Heart left ventricle (tissue), 13 donors: ENCODE measurements around the gene PTX4.

ENCODE experiments used
- POLR2A ChIP-seq, 2 donors: fragments of 450-650 bp; IDR thresholded peaks; one replicate each; pipeline ENCODE4 v1.6.1; 2017; ENCODE audit warnings: antibody characterized with exemption in 2 of 2, mild to moderate bottlenecking in 2 of 2, moderate library complexity in 2 of 2
- TF ChIP-seq, protein P1 (sequence below), 12 donors: fragments of 200-600 bp; sonication (generic) in 4 of 12; IDR thresholded peaks; one replicate each; pipeline versions ENCODE4 v1.5.0 to v1.8.0; 2018 to 2022; ENCODE audit warnings: antibody characterized with exemption in 12 of 12, mild to moderate bottlenecking in 5 of 12
- donor health status: ischemic (EF 13 %, LVEDD 7.1; RV severe dilation, severe dysfunction).
- donor health status: DM: no; HTN: yes; CAD: no.
- donor health status: DM: no; HTN: no; CAD: no.
- donor health status: ischemic (EF 25% LVEDD 6.9; RV normal size, moderate dysfunction).
- donor health status: ischemic (EF 25% LVEDD 5.7; RV mildly dilated, moderate dysfunction).
- donor health status: ischemic (EF 35%, LVEDD 5.7; RV mildly dilated, moderate dysfunction).
- donor health status: nonischemic (EF 11% LVEDD 7.7; RV severe dilation, severe dysfunction).
- donor health status: DM: yes; HTN: yes; CAD: no.
- donor health status: PGD.
- donor health status: ischemic (EF 29% LVEDD 5.4; RV normal size, mild dysfunction).
- donor health status: nonischemic (EF 23%, LVEDD 6.1; RV moderate dilation, normal function).

DNA sequence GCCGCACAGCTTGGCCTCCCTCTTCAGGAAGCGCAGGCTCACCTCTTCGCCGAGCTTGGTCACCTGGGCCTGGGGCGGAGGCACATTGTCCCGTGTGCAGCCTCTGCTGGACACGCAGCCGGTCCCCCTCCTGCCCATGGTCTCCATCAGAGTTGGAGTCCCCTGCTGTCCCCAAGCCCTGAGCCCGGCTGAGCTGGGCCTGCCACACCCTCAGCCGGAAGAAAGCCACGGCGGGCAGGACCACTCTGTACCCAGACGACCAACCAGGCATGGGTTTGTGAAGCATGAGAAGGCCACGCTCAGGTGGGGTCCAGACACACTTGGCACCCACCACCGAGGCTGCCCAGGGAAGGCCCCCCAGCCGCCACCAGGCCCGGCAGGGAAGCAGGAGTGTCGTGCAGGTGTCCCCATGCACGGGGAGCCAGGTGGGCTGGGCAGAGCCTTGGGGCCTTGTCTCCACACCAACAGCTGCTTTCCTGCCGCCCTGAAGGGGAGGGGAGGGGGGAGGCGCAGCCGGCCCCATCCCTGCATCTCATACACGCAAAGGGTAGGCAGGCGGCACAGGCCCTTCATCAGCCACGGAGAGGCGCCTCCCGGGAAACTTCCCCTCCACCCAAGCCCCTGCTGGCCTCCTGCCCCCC, 49.6 kb downstream of the PTX4 start:
- no peak for TF ChIP-seq POLR2A (IDR thresholded peaks at IDR 0.05)
- TF ChIP-seq, protein P1, sequence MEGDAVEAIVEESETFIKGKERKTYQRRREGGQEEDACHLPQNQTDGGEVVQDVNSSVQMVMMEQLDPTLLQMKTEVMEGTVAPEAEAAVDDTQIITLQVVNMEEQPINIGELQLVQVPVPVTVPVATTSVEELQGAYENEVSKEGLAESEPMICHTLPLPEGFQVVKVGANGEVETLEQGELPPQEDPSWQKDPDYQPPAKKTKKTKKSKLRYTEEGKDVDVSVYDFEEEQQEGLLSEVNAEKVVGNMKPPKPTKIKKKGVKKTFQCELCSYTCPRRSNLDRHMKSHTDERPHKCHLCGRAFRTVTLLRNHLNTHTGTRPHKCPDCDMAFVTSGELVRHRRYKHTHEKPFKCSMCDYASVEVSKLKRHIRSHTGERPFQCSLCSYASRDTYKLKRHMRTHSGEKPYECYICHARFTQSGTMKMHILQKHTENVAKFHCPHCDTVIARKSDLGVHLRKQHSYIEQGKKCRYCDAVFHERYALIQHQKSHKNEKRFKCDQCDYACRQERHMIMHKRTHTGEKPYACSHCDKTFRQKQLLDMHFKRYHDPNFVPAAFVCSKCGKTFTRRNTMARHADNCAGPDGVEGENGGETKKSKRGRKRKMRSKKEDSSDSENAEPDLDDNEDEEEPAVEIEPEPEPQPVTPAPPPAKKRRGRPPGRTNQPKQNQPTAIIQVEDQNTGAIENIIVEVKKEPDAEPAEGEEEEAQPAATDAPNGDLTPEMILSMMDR (IDR thresholded peaks at IDR 0.05), result no peak
